ENCODE data around the gene NTRK3.

The NTRK3 gene

DNA sequence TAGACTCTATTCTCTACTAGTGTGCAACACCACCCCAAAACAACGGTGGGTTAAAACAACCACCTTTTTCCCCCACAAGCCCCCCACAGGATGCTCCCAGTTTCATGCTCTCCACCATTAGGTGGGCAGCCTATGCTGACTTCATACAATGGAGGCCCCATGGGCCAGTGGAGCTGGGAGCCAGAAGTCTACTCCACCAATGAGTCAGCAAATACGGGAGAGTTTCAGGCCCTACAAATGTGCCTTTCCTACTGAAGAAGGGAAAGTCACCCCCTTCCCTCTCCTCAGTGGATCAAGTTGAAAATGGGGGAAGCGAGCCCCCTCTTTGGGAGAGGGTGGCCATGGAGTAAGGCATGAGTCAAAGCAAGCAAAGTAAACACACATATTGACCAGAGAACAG, 278.6 kb downstream of the NTRK3 start:
- DNase-seq (ENCODE audit: low spot score): no peak

- no peak for DNase-seq (ENCODE audit: low spot score)
These were observed 280.0 kb downstream of the NTRK3 start for GRCh38 chr15:87976552-87976951.

- DNase-seq (ENCODE audit: low spot score): no peak
These were observed 282.9 kb downstream of the NTRK3 start for GRCh38 chr15:87973501-87974215.

GRCh38 chr15:87971076-87971475, 285.5 kb downstream of the NTRK3 start:
- DNase-seq (ENCODE audit: low spot score): no peak

GRCh38 chr15:87967951-87968350, 288.6 kb downstream of the NTRK3 start:
- DNase-seq (ENCODE audit: low spot score): no peak

- no peak for DNase-seq (ENCODE audit: low spot score)
These were observed 291.2 kb downstream of the NTRK3 start for GRCh38 chr15:87965304-87965703.

GRCh38 chr15:87962428-87962827, 294.1 kb downstream of the NTRK3 start:
- DNase-seq (ENCODE audit: low spot score): no peak

DNA sequence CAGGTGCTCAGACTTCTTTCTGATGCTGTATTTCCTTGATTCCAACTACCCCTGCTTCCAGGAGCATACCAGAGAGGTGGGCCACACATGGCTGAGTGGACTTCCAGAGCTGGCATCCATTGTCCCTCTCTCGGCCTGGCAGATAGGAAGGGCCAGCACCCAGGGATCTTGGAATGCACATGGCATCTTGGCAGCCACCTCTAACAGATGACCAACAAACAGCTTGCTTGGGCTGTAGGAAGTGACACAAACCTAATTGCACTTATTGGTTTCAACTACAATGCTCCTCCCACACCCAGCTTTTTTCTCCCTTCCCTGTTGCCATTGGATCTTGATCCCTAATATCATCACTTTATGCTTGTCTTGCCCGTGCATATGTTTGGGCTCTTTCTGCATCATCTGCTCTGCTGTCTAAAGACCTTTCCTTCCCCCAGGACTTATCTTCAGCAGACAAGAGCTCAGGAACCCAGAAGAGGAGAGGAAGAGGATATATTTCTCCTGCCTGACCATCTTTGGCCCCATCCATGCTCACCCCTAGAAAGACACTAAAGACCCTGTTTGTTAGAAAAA, 294.6 kb downstream of the NTRK3 start:
- DNase-seq (ENCODE audit: low spot score): no peak

DNA sequence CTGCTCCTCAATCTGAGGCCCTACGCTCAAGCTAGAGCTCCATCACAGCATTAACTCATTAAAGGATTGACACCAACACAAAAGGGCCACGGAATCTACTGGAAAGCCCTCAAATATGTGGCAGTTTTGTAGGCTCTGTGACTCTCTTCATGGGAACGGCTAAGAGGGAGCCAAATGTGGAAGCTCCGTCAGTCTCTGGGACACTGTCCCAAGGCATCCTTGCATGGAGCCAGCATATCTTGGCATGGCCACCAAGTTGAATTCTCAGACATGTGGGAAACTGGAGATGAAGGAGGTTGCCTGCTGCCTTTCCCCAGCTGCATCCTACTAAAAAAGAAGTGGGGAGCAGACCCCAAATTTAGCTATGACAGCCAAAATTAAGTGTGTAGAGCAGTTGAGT, 296.9 kb downstream of the NTRK3 start:
- no peak for DNase-seq (ENCODE audit: low spot score)

DNA sequence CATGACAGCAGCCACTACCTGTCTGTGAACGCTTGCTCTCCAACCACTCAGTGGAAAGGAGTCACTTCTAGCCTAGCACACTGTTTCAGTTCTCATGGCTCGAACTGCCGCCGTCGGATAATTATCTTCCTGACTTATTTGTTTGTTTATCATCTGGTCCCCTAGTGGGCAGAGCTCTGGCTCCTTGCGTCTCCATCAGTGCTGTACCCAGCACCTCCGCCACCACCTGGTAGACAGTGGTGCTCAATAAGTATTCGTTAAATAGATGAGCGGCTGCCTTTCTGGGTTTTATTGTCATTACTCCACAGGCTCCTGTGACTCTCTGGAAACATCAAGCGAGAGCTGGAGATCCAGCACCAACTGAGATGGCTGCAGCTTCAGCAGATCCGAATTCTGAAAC, 297.5 kb downstream of the NTRK3 start:
- DNase-seq (ENCODE audit: low spot score): no peak

- DNase-seq (ENCODE audit: low spot score): no peak
These were observed 301.1 kb downstream of the NTRK3 start for GRCh38 chr15:87955284-87955909.

DNA sequence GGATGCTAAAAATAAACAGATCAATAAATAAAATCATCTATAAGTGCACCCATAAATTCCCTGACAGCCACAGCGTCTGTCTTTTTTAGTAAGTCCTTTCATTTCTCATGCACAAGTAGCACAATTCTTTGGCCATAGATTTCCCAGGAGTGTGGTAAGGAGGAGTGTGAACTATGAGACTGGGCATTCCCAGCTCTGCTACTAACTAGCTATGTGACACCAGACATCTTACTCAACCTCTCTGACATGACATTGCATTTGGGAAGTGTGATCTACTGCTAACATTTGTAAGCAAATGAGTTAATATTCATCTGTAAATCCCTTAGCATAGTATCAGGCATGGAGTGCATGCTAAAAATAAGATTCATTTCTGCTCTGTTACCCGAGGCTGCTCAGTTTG, 301.7 kb downstream of the NTRK3 start:
- no peak for DNase-seq (ENCODE audit: low spot score)

GRCh38 chr15:87952736-87953287, 303.7 kb downstream of the NTRK3 start:
- no peak for DNase-seq (ENCODE audit: low spot score)

DNA sequence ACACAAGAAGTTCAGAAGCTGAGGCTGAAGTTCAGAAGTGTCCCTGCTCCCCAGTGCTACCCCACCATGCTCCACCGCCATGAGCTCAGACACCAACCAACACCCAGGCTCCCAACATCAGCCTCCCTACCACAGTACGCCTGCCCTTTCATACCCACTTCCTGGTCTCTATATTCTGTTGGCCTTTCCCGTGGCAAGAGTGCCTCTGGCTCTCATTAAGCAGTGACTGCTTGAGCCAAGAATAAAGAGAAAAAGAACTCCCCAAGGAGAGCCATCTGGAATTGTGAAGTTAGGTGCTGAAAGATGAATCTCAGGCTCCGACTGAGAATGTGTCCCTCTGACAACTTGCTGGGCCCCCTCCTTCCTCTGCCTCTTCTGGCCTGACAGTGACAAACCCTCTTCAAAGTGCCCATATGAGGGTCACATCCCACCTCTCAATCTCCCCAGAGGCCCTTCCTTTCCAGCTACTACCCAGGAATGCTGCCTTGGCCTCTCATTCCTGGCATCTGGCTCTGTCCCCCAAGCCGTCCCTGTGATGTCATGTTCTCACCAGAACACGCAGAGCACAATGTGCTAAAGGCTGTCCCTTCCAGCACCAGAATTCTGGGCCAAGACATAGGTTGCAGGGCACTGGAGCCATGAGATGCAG, 306.8 kb downstream of the NTRK3 start:
- DNase-seq (ENCODE audit: low spot score): no peak

- no peak for DNase-seq (ENCODE audit: low spot score)
These were observed 307.4 kb downstream of the NTRK3 start for GRCh38 chr15:87949151-87949574.

DNA sequence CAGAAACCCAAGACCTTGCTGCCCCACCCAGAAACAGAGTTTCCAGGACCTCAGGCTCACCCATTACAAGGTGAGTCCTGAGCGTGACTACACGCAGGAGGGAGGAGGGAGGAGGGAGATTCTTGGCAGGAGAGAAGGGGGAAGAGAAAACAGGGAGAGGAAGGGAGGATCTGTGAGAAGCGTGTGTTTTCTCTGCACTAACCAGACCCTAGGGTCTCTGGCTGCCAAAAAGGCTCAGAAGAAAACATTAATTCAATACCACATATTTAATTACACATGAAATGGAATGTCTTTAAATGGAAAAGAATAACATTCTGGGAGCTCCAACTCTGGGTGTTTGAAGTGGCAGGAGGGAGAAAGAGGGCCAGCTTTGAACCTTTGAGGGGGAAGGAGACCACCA, 309.0 kb downstream of the NTRK3 start:
- no peak for DNase-seq (ENCODE audit: low spot score)

DNA sequence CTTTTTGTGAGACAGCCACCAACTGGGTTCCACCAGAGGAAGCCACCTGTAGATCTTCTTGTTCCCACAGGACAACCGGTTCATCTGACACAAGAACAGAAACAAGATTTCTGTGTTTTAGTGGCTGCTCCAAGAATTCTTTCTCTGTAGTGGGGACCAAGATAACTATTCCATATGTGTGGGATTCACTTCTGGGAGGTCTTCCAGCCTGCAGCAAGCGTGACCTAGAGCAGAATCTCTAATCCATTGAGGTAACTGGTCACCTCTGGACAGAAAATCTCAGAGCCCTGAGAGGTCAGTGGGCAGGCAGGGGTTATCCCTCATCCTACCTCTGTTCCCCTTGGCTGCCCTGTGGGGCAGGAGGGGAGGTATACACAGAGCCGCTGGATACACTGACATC, 311.3 kb downstream of the NTRK3 start:
- no peak for DNase-seq (ENCODE audit: low spot score)

DNA sequence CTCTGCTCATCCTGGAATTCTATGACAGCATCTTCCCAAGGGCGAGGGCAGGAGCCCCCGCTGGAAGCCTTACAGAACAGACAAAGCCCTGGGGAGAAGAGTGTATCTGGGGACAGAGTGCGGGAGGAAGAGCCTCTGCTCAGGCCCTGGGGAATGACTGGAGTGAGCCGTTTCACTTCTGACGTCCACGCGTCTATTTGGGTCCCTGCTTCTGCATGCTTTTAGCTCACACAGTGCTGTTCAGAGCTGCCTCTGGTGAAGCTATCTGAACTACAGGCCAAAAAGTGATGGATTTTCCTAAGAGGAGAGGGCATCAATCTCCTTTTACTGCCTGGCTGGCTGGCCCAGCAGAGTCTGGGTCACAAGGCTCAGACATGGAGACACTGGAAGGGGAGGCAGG, 311.8 kb downstream of the NTRK3 start:
- no peak for DNase-seq (ENCODE audit: low spot score)

- DNase-seq (ENCODE audit: low spot score): no peak
These were observed 312.5 kb downstream of the NTRK3 start for GRCh38 chr15:87944050-87944449.

GRCh38 chr15:87943626-87944025, 312.9 kb downstream of the NTRK3 start:
- DNase-seq (ENCODE audit: low spot score): no peak

GRCh38 chr15:87942316-87942715, 314.2 kb downstream of the NTRK3 start:
- no peak for DNase-seq (ENCODE audit: low spot score)

- no peak for DNase-seq (ENCODE audit: low spot score)
These were observed 314.9 kb downstream of the NTRK3 start for GRCh38 chr15:87941606-87942005.

- DNase-seq (ENCODE audit: low spot score): no peak
These were observed 315.8 kb downstream of the NTRK3 start for GRCh38 chr15:87940768-87941167.
